Ishikawa (cell line): ENCODE data around the gene ADAT1.

Experiments used
- CEBPB ChIP-seq: IDR thresholded peaks from 2 replicates; pipeline ENCODE4 v1.6.1; 2012
- CREB1 ChIP-seq: IDR thresholded peaks from 2 replicates; pipeline ENCODE4 v1.6.1; 2012; ENCODE audit warnings: low read depth
- EGR1 ChIP-seq: IDR thresholded peaks from 2 replicates; pipeline ENCODE4 v1.6.1; 2012
- EP300 ChIP-seq: IDR thresholded peaks from 2 replicates; pipeline ENCODE4 v1.6.1; 2012; ENCODE audit warnings: borderline replicate concordance
- FOXM1 ChIP-seq: IDR thresholded peaks from 2 replicates; pipeline ENCODE4 v1.6.1; 2012; ENCODE audit warnings: low read depth, borderline replicate concordance
- MAX ChIP-seq: IDR thresholded peaks from 2 replicates; pipeline ENCODE4 v1.6.1; 2012
- NFIC ChIP-seq: IDR thresholded peaks from 2 replicates; pipeline ENCODE4 v1.6.1; 2012
- RAD21 ChIP-seq: IDR thresholded peaks from 2 replicates; pipeline ENCODE4 v1.6.1; 2012; ENCODE audit warnings: low read depth
- REST ChIP-seq: IDR thresholded peaks from 2 replicates; pipeline ENCODE4 v1.6.1; 2012; ENCODE audit warnings: low read depth, mild to moderate bottlenecking
- TAF1 ChIP-seq: IDR thresholded peaks from 2 replicates; pipeline ENCODE4 v1.6.1; 2012; ENCODE audit warnings: low read depth, mild to moderate bottlenecking
- TCF12 ChIP-seq: IDR thresholded peaks from 2 replicates; pipeline ENCODE4 v1.6.1; 2012; ENCODE audit warnings: low read depth
- USF1 ChIP-seq: IDR thresholded peaks from 2 replicates; pipeline ENCODE4 v1.6.1; 2012

- no peak for TF ChIP-seq EP300
- no peak for TF ChIP-seq MAX
- no peak for TF ChIP-seq NFIC
- no peak for TF ChIP-seq CEBPB
- no peak for TF ChIP-seq EGR1
- TF ChIP-seq CREB1 = no peak
- TF ChIP-seq USF1 = no peak
- TF ChIP-seq REST = no peak
- TF ChIP-seq TAF1 = no peak
- no peak for TF ChIP-seq FOXM1
- TF ChIP-seq TCF12 = no peak
- no peak for TF ChIP-seq RAD21
Measured at GRCh38 chr16:75640598-75640997, 17.5 kb upstream of the ADAT1 start.
